Measurements from ENCODE around the gene AAK1.

- TF ChIP-seq CTCF (IDR thresholded peaks at IDR 0.05) = no peak
- TF ChIP-seq POLR2A (IDR thresholded peaks at IDR 0.05) = no peak
Measured at GRCh38 chr2:69483696-69484095, 159.8 kb downstream of the AAK1 start.
